ENCODE results near the gene TPSG1.
"Not testable (repeated sequence)": the region's sequence is repeated elsewhere in the genome, so short reads cannot be mapped to it uniquely, and the experiment has no call there.

The TPSG1 gene

GRCh38 chr16:1210461-1210860 is 14.6 kb downstream of the TPSG1 start:
- no peak for DNase-seq (ENCODE audit: insufficient read length)
- FAIRE-seq = no peak
- TF ChIP-seq POLR2A (IDR thresholded peaks at IDR 0.05; ENCODE audit: low read depth, low read length) (no peak), TAF1 (IDR thresholded peaks at IDR 0.05; ENCODE audit: borderline replicate concordance, low read depth, low read length) (no peak), POLR2AphosphoS5 (IDR thresholded peaks at IDR 0.05; ENCODE audit: low read depth, low read length) (no peak)

GRCh38 chr16:1209081-1209480 is 16.0 kb downstream of the TPSG1 start:
- FAIRE-seq (no peak), DNase-seq (ENCODE audit: insufficient read length) (no peak)
- TF ChIP-seq POLR2AphosphoS5 (IDR thresholded peaks at IDR 0.05; ENCODE audit: low read depth, low read length) (no peak), POLR2A (IDR thresholded peaks at IDR 0.05; ENCODE audit: low read depth, low read length) (no peak), TAF1 (IDR thresholded peaks at IDR 0.05; ENCODE audit: borderline replicate concordance, low read depth, low read length) (no peak)

DNA sequence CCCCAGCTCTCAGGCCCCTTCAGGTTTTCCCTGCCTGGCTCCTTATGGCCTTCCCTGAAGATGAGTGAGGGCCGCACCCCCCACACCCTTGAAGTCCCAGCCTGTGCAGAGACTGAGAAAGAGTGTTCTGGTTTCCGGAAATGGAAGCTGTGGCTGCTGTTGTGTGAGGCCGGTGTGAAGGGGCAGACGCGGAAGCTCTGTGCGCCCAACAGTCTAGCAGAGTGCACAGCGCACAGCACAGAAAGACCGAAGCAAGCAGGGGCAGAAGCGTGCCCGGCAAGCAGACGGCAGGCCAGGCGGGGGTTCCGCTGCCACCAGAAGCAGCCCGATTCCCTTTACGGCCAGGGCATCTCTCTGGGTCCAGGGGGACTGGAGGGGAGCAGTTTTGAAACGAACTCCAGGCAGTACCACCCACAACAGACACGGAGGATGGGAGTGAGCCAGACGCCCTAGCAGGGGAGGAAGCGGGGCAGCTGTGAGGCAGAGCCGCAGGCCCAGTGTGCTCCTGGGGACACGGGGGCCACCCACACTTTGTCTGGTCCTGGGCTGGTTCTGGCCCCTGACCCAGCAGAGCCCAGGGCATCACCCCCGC is 16.7 kb downstream of the TPSG1 start:
- no peak for FAIRE-seq
- TF ChIP-seq POLR2AphosphoS5 (IDR thresholded peaks at IDR 0.05; ENCODE audit: low read depth, low read length) (no peak), TAF1 (IDR thresholded peaks at IDR 0.05; ENCODE audit: borderline replicate concordance, low read depth, low read length) (no peak), POLR2A (IDR thresholded peaks at IDR 0.05; ENCODE audit: low read depth, low read length) (no peak)
- DNase-seq (ENCODE audit: insufficient read length) = no peak

DNA sequence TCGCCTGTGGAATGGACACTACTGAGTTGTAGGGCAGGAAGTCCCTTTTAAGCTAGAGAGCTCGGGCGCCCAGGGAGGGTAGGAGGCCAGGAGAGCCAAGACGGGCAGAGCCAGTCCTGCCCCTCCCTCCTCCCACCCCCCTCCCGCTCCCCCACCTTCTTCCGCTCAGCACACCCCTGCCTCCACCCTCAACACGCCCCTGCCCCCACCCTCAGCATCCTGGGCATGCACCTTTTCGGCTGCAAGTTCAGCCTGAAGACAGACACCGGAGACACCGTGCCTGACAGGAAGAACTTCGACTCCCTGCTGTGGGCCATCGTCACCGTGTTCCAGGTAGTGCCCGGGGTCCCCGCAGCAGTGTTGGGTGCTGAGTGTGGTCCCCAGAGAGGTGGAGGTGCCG is 18.3 kb downstream of the TPSG1 start:
- no peak for TF ChIP-seq TAF1 (IDR thresholded peaks at IDR 0.05; ENCODE audit: borderline replicate concordance, low read depth, low read length)
- TF ChIP-seq POLR2A (IDR thresholded peaks at IDR 0.05; ENCODE audit: low read depth, low read length) = no peak
- TF ChIP-seq POLR2AphosphoS5 (IDR thresholded peaks at IDR 0.05; ENCODE audit: low read depth, low read length) = no peak
- FAIRE-seq (no peak), DNase-seq (ENCODE audit: insufficient read length) (no peak)

GRCh38 chr16:1206326-1206725 is 18.7 kb downstream of the TPSG1 start:
- TF ChIP-seq POLR2A (IDR thresholded peaks at IDR 0.05; ENCODE audit: low read depth, low read length) = no peak
- TF ChIP-seq TAF1 (IDR thresholded peaks at IDR 0.05; ENCODE audit: borderline replicate concordance, low read depth, low read length) = no peak
- no peak for TF ChIP-seq POLR2AphosphoS5 (IDR thresholded peaks at IDR 0.05; ENCODE audit: low read depth, low read length)
- DNase-seq (ENCODE audit: insufficient read length) (no peak), FAIRE-seq (no peak)

DNA sequence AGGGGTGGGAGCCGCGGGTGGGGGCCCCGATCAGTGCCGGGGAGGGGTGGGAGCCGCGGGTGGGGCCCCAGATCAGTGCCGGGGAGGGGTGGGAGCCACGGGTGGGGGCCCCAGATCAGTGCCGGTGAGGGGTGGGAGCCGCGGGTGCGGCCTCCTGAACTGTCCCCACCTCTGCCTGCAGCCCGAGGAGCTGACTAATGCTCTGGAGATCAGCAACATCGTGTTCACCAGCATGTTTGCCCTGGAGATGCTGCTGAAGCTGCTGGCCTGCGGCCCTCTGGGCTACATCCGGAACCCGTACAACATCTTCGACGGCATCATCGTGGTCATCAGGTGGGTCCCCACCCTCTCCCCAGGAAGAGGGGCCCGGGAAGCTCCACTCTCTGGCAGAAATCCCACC is 20.1 kb downstream of the TPSG1 start:
- TF ChIP-seq POLR2AphosphoS5 (IDR thresholded peaks at IDR 0.05; ENCODE audit: low read depth, low read length) = no peak
- TF ChIP-seq POLR2A (IDR thresholded peaks at IDR 0.05; ENCODE audit: low read depth, low read length) = no peak
- no peak for TF ChIP-seq TAF1 (IDR thresholded peaks at IDR 0.05; ENCODE audit: borderline replicate concordance, low read depth, low read length)
- FAIRE-seq (no peak), DNase-seq (ENCODE audit: insufficient read length) (no peak)

GRCh38 chr16:1202274-1202673 is 22.8 kb downstream of the TPSG1 start:
- TF ChIP-seq POLR2AphosphoS5 (IDR thresholded peaks at IDR 0.05; ENCODE audit: low read depth, low read length) = no peak
- no peak for TF ChIP-seq TAF1 (IDR thresholded peaks at IDR 0.05; ENCODE audit: borderline replicate concordance, low read depth, low read length)
- TF ChIP-seq POLR2A (IDR thresholded peaks at IDR 0.05; ENCODE audit: low read depth, low read length) = no peak
- no peak for FAIRE-seq
- DNase-seq (ENCODE audit: insufficient read length) = no peak

GRCh38 chr16:1201444-1201843 is 23.6 kb downstream of the TPSG1 start:
- FAIRE-seq (no peak), DNase-seq (ENCODE audit: insufficient read length) (no peak)
- no peak for TF ChIP-seq POLR2AphosphoS5 (IDR thresholded peaks at IDR 0.05; ENCODE audit: low read depth, low read length)
- TF ChIP-seq TAF1 (IDR thresholded peaks at IDR 0.05; ENCODE audit: borderline replicate concordance, low read depth, low read length) = no peak
- no peak for TF ChIP-seq POLR2A (IDR thresholded peaks at IDR 0.05; ENCODE audit: low read depth, low read length)

GRCh38 chr16:1200014-1200627 is 24.9 kb downstream of the TPSG1 start:
- no peak for TF ChIP-seq POLR2A (IDR thresholded peaks at IDR 0.05; ENCODE audit: low read depth, low read length)
- TF ChIP-seq POLR2AphosphoS5 (IDR thresholded peaks at IDR 0.05; ENCODE audit: low read depth, low read length) = no peak
- TF ChIP-seq TAF1 (IDR thresholded peaks at IDR 0.05; ENCODE audit: borderline replicate concordance, low read depth, low read length) = no peak
- DNase-seq (ENCODE audit: insufficient read length) (no peak), FAIRE-seq (no peak)

DNA sequence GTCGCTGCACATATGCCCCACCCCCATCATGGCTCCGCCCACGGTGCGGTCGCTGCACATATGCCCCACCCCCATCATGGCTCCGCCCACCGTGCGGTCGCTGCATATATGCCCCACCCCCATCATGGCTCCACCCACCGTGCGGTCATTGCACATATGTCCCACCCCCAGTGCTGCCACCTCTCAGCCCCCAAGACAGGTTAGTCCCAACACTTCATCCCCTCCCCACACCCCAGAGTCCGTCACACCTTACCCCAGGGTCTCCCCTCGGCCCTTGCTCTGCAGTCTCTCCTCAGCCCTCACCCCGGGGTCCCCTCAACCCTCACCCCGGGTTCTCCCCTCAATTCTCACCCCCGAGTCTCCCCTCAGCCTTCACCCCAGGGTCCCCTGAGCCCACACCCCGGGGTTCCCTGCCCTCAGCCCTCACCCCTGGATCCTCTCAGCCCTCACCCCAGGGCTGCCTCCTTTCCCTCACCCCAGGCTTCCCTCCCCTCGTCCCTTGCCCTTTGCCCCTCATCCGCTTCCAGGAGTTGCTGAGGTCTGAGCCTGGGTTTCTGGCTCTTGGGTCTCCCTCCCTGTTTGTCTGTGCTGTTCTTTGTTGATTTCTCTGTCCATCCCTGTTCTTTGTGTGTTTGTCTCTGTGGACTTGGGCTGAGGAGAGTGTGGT is 25.6 kb downstream of the TPSG1 start:
- FAIRE-seq (no peak), DNase-seq (ENCODE audit: insufficient read length) (no peak)
- TF ChIP-seq POLR2AphosphoS5 (IDR thresholded peaks at IDR 0.05; ENCODE audit: low read depth, low read length) = no peak
- no peak for TF ChIP-seq POLR2A (IDR thresholded peaks at IDR 0.05; ENCODE audit: low read depth, low read length)
- no peak for TF ChIP-seq TAF1 (IDR thresholded peaks at IDR 0.05; ENCODE audit: borderline replicate concordance, low read depth, low read length)

DNA sequence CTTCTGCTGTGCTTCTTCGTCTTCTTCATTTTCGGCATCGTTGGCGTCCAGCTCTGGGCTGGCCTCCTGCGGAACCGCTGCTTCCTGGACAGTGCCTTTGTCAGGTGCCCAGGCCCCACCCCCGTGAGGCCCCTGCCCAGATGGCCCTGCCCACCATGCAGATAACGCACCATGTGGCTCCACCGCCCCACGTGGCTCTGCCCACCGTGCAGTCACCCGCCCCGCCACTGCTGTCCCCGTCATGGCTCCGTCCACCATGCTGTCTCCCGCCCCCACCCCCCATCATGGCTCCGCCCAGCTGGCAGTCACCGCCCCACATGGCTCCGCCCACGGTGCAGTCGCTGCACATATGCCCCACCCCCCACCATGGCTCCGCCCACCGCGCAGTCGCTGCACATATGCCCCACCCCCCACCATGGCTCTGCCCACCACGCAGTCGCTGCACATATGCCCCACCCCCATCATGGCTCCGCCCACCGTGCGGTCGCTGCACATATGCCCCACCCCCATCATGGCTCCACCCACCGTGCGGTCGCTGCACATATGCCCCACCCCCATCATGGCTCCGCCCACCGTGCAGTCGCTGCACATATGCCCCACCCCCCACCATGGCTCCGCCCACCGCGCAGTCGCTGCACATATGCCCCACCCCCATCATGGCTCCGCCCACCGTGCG is 26.3 kb downstream of the TPSG1 start:
- not testable (repeated sequence) for DNase-seq (ENCODE audit: insufficient read length); FAIRE-seq

- DNase-seq (ENCODE audit: insufficient read length) (no peak), FAIRE-seq (no peak)
- TF ChIP-seq POLR2A (IDR thresholded peaks at IDR 0.05; ENCODE audit: low read depth, low read length) = no peak
- TF ChIP-seq TAF1 (IDR thresholded peaks at IDR 0.05; ENCODE audit: borderline replicate concordance, low read depth, low read length) = no peak
- TF ChIP-seq POLR2AphosphoS5 (IDR thresholded peaks at IDR 0.05; ENCODE audit: low read depth, low read length) = no peak
Observed at GRCh38 chr16:1198194-1198593, 26.9 kb downstream of the TPSG1 start.

Measured in GM12892 (cell line).